MM.1S (cell line): Measurements from ENCODE around the gene SYTL3.
"Not testable (repeated sequence)": the region's sequence is repeated elsewhere in the genome, so short reads cannot be mapped to it uniquely, and the experiment has no call there.

Source experiments
- CTCF ChIP-seq: fragments of 300-600 bp; sonication (generic); IDR thresholded peaks from 2 replicates; pipeline ENCODE4 v1.5.1; 2016; ENCODE audit warnings: antibody characterized with exemption, low read length, mixed read lengths
- EZH2 ChIP-seq: fragments of 300-600 bp; sonication (generic); optimal IDR thresholded peaks from 2 replicates; pipeline ENCODE3; 2017; ENCODE audit warnings: low read depth, mild to moderate bottlenecking, antibody characterized with exemption, low read length, mixed read lengths
- EZH2phosphoT487 ChIP-seq: fragments of 300-600 bp; sonication (generic); IDR thresholded peaks from 2 replicates; pipeline ENCODE4 v1.6.1; 2018; ENCODE audit warnings: antibody characterized with exemption, low read length

- TF ChIP-seq CTCF, EZH2phosphoT487, EZH2: not testable (repeated sequence)
Measured at GRCh38 chr6:158656986-158657385, 7.1 kb downstream of the SYTL3 start.
